Measurements from ENCODE around the gene ATP2B2.

The ATP2B2 gene

DNA sequence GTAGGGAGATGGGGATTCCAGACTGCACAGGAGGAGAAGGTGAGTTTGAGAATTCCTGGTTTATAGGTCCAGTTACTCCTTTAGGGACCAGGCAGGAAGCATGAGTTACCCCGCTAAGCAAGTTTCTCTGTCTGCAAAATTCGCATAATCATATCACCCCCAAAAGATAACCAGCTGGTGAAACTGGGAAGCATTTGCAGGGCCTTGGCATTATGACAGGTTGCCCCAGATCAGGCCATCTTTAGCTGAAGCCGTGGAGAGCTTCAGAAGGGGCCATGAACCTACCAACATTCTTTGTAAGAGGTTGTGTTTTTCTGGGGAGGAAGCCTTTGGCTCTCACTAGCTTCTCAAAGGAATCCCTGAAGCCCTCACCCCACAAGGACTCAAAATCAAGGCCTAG, 29.4 kb downstream of the ATP2B2 start:
- H3K36me3 ChIP-seq (replicated peaks in 1 of 2; ENCODE audit: control insufficient read depth in 2 of 2, insufficient read depth in 2 of 2, low read length in 2 of 2), result no peaks in the 10 kb centered on the region
- H2BK15ac ChIP-seq (ENCODE audit: low read length), result no peak overlapping the region
- H2BK12ac ChIP-seq (ENCODE audit: low read length), result no peak overlapping the region
- H2AK5ac ChIP-seq (ENCODE audit: low read depth, low read length), result no peak overlapping the region
- H3K27ac ChIP-seq (replicated peaks; ENCODE audit: low read length), result no peak overlapping the region
- whole genome bisulfite sequencing, 2 donors (ENCODE audit: extremely low coverage in 2 of 2, insufficient read length in 2 of 2, insufficient replicate concordance in 1 of 2), result no CpG with 5 or more reads among the region's 3 CpGs
- H3K4ac ChIP-seq (ENCODE audit: low read length), result no peak overlapping the region
- H3K23ac ChIP-seq (ENCODE audit: low read depth, low read length, poor library complexity), result no peak overlapping the region
- DNase-seq (ENCODE audit: low spot score), result no peak
- no peak overlapping the region for H4K8ac ChIP-seq (ENCODE audit: low read depth, low read length)
- H3K4me1 ChIP-seq (ENCODE audit: control insufficient read depth in 2 of 2, insufficient read depth in 1 of 2, low read depth in 1 of 2, low read length in 2 of 2), result peaks cover 3 to 4% of the 10 kb centered on the region in 2 donors
- H3K9ac ChIP-seq (ENCODE audit: low read depth, low read length, poor library complexity), result no peak overlapping the region
- H3K79me1 ChIP-seq (ENCODE audit: low read depth, low read length), result no peaks in the 10 kb centered on the region
- no peak overlapping the region for H3K4me2 ChIP-seq (ENCODE audit: insufficient read depth, low read length, poor library complexity, severe bottlenecking)
- no peak overlapping the region for H3K18ac ChIP-seq (ENCODE audit: low read length)
- H2BK5ac ChIP-seq (ENCODE audit: low read length), result peak overlapping the region; percentile 66
- H3K4me3 ChIP-seq (ENCODE audit: low read length in 2 of 2), result no peak overlapping the region
- H4K91ac ChIP-seq (ENCODE audit: low read depth, low read length, poor library complexity), result no peak overlapping the region
- H2BK120ac ChIP-seq (ENCODE audit: low read depth, low read length), result no peak overlapping the region
- peaks cover 0 to 2% of the 10 kb centered on the region in 2 donors for H3K9me3 ChIP-seq (replicated peaks in 1 of 2; ENCODE audit: control insufficient read depth in 2 of 2, insufficient read depth in 1 of 2, low read depth in 1 of 2, low read length in 2 of 2)
- no peaks in the 10 kb centered on the region for H3K27me3 ChIP-seq (ENCODE audit: control insufficient read depth in 3 of 3, insufficient read depth in 3 of 3, low read depth in 1 of 3, low read length in 3 of 3)
- no peak overlapping the region for H3K14ac ChIP-seq (ENCODE audit: low read length)
- H2AFZ ChIP-seq (ENCODE audit: low read length), result no peak overlapping the region

DNA sequence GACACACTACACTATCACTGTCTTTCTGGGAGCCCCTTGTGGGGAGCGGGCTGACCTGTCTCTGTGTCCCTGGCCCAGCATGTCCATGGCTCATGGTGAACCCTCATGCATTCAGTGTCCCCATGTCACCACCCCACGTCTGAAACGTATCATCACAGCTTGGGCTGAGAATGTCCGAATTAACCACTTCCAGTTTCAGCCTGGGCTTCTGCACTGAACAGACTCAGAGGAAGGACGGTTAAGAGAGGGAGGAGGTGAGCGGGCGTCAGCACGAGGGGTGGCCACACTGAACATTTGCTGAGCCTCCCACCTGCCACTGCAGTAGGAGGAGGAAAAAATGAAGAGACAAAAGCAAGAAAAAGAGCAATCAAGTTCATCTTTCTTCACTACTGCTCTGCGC, 30.5 kb downstream of the ATP2B2 start:
- Histone ChIP-seq H3K79me1 (ENCODE audit: low read depth, low read length) (no peaks in the 10 kb centered on the region), H2BK15ac (ENCODE audit: low read length) (no peak overlapping the region), H3K4ac (ENCODE audit: low read length) (no peak overlapping the region), H3K4me2 (ENCODE audit: insufficient read depth, low read length, poor library complexity, severe bottlenecking) (no peak overlapping the region), H2BK5ac (ENCODE audit: low read length) (no peak overlapping the region), H3K9ac (ENCODE audit: low read depth, low read length, poor library complexity) (peak overlapping the region; percentile 7), H4K8ac (ENCODE audit: low read depth, low read length) (no peak overlapping the region), H3K23ac (ENCODE audit: low read depth, low read length, poor library complexity) (no peak overlapping the region), H3K4me1 (ENCODE audit: control insufficient read depth in 2 of 2, insufficient read depth in 1 of 2, low read depth in 1 of 2, low read length in 2 of 2) (peaks cover 9 to 13% of the 10 kb centered on the region in 2 donors), H3K27ac (replicated peaks; ENCODE audit: low read length) (no peak overlapping the region), H3K14ac (ENCODE audit: low read length) (no peak overlapping the region), H3K27me3 (ENCODE audit: control insufficient read depth in 3 of 3, insufficient read depth in 3 of 3, low read depth in 1 of 3, low read length in 3 of 3) (no peaks in the 10 kb centered on the region), H3K36me3 (replicated peaks in 1 of 2; ENCODE audit: control insufficient read depth in 2 of 2, insufficient read depth in 2 of 2, low read length in 2 of 2) (no peaks in the 10 kb centered on the region), H2AFZ (ENCODE audit: low read length) (no peak overlapping the region), H2AK5ac (ENCODE audit: low read depth, low read length) (peak overlapping the region; percentile 30), H3K4me3 (ENCODE audit: low read length in 2 of 2) (no peak overlapping the region), H3K9me3 (replicated peaks in 1 of 2; ENCODE audit: control insufficient read depth in 2 of 2, insufficient read depth in 1 of 2, low read depth in 1 of 2, low read length in 2 of 2) (peaks cover 0 to 2% of the 10 kb centered on the region in 2 donors), H3K18ac (ENCODE audit: low read length) (no peak overlapping the region), H4K91ac (ENCODE audit: low read depth, low read length, poor library complexity) (no peak overlapping the region), H2BK120ac (ENCODE audit: low read depth, low read length) (no peak overlapping the region), H2BK12ac (ENCODE audit: low read length) (peak overlapping the region; percentile 33)
- WGBS, 2 donors (ENCODE audit: extremely low coverage in 2 of 2, insufficient read length in 2 of 2, insufficient replicate concordance in 1 of 2), result no CpG with 5 or more reads among the region's 9 CpGs
- no peak for DNase-seq (ENCODE audit: low spot score)

DNA sequence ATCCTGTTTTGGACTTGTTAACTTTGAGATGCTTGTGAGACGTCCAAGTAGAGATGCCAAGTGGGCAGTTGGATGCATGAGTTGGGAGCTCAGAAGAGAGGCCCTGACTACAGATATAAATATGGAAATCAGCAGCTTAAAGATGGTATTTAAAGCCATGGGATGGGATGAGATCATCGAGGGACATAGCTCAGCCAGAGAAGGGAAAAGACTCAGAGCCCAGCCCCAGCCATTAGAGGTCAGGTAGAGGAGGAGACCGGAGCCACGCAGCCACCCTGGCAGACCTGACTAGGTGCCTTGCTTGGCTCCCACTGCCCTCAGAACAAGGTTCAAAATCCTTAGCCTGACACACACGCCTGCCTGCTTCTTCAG, 31.1 kb downstream of the ATP2B2 start:
- H2BK12ac ChIP-seq (ENCODE audit: low read length), result no peak overlapping the region
- H2BK15ac ChIP-seq (ENCODE audit: low read length), result peak overlapping the region; percentile 16
- no peaks in the 10 kb centered on the region for H3K79me1 ChIP-seq (ENCODE audit: low read depth, low read length)
- no peak overlapping the region for H4K8ac ChIP-seq (ENCODE audit: low read depth, low read length)
- H2AK5ac ChIP-seq (ENCODE audit: low read depth, low read length), result no peak overlapping the region
- H3K36me3 ChIP-seq (replicated peaks in 1 of 2; ENCODE audit: control insufficient read depth in 2 of 2, insufficient read depth in 2 of 2, low read length in 2 of 2), result no peaks in the 10 kb centered on the region
- H3K4ac ChIP-seq (ENCODE audit: low read length), result no peak overlapping the region
- H3K4me3 ChIP-seq (ENCODE audit: low read length in 2 of 2), result no peak overlapping the region
- no peaks in the 10 kb centered on the region for H3K27me3 ChIP-seq (ENCODE audit: control insufficient read depth in 3 of 3, insufficient read depth in 3 of 3, low read depth in 1 of 3, low read length in 3 of 3)
- WGBS, 2 donors (ENCODE audit: extremely low coverage in 2 of 2, insufficient read length in 2 of 2, insufficient replicate concordance in 1 of 2), result no CpG with 5 or more reads among the region's 5 CpGs
- no peak overlapping the region for H3K27ac ChIP-seq (replicated peaks; ENCODE audit: low read length)
- no peak overlapping the region for H3K14ac ChIP-seq (ENCODE audit: low read length)
- H2BK120ac ChIP-seq (ENCODE audit: low read depth, low read length), result no peak overlapping the region
- H3K9ac ChIP-seq (ENCODE audit: low read depth, low read length, poor library complexity), result no peak overlapping the region
- no peak overlapping the region for H3K23ac ChIP-seq (ENCODE audit: low read depth, low read length, poor library complexity)
- peaks cover 0 to 2% of the 10 kb centered on the region in 2 donors for H3K9me3 ChIP-seq (replicated peaks in 1 of 2; ENCODE audit: control insufficient read depth in 2 of 2, insufficient read depth in 1 of 2, low read depth in 1 of 2, low read length in 2 of 2)
- no peak overlapping the region for H2BK5ac ChIP-seq (ENCODE audit: low read length)
- H2AFZ ChIP-seq (ENCODE audit: low read length), result no peak overlapping the region
- DNase-seq (ENCODE audit: low spot score), result no peak
- H3K18ac ChIP-seq (ENCODE audit: low read length), result no peak overlapping the region
- no peak overlapping the region for H4K91ac ChIP-seq (ENCODE audit: low read depth, low read length, poor library complexity)
- no peak overlapping the region for H3K4me2 ChIP-seq (ENCODE audit: insufficient read depth, low read length, poor library complexity, severe bottlenecking)
- peaks cover 9 to 18% of the 10 kb centered on the region in 2 donors for H3K4me1 ChIP-seq (ENCODE audit: control insufficient read depth in 2 of 2, insufficient read depth in 1 of 2, low read depth in 1 of 2, low read length in 2 of 2)

DNA sequence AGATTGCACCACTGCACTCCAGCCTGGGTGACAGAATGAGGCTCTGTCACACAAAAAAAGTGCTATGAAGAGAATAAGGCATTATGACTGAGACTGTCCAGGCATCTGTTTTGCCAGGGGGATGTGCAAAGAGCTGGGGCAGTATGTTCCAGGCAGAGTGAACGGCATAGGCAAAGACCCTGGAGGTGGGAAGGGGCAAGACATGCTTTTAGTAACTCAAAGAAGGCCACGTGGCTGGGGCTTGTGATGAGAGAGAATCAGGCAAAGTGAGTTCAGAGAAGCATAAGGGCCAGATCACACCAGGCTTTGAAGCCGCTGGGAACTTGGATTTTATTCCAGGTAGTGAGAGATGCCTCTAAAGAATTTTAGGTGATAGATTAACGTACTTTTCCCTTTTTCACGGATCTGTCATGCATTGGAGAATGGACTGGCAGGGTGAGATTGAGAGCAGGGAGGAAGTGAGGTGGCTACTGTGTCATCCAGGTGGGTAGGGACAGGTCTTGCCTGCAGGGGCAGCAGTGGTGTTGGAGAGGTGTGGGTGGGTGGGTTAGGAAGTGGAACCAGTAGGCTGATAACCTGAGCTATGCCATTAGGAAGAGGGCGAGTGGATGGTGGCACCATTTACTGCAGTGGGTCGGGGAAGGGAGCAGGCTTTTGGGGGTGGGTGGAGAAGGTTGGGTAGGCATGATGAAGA, 31.7 kb downstream of the ATP2B2 start:
- H2AK5ac ChIP-seq (ENCODE audit: low read depth, low read length), result no peak overlapping the region
- H3K18ac ChIP-seq (ENCODE audit: low read length), result peak overlapping the region; percentile 30
- H3K9me3 ChIP-seq (replicated peaks in 1 of 2; ENCODE audit: control insufficient read depth in 2 of 2, insufficient read depth in 1 of 2, low read depth in 1 of 2, low read length in 2 of 2), result peaks cover 0 to 2% of the 10 kb centered on the region in 2 donors
- no peak overlapping the region for H3K23ac ChIP-seq (ENCODE audit: low read depth, low read length, poor library complexity)
- peak overlapping the region; percentile 16 for H2BK15ac ChIP-seq (ENCODE audit: low read length)
- H3K4me1 ChIP-seq (ENCODE audit: control insufficient read depth in 2 of 2, insufficient read depth in 1 of 2, low read depth in 1 of 2, low read length in 2 of 2), result peaks cover 9 to 18% of the 10 kb centered on the region in 2 donors
- H4K8ac ChIP-seq (ENCODE audit: low read depth, low read length), result no peak overlapping the region
- H3K9ac ChIP-seq (ENCODE audit: low read depth, low read length, poor library complexity), result no peak overlapping the region
- H3K79me1 ChIP-seq (ENCODE audit: low read depth, low read length), result no peaks in the 10 kb centered on the region
- H3K4me3 ChIP-seq (ENCODE audit: low read length in 2 of 2), result no peak overlapping the region
- H3K36me3 ChIP-seq (replicated peaks in 1 of 2; ENCODE audit: control insufficient read depth in 2 of 2, insufficient read depth in 2 of 2, low read length in 2 of 2), result no peaks in the 10 kb centered on the region
- no peak overlapping the region for H3K14ac ChIP-seq (ENCODE audit: low read length)
- H4K91ac ChIP-seq (ENCODE audit: low read depth, low read length, poor library complexity), result no peak overlapping the region
- no CpG with 5 or more reads among the region's 7 CpGs for WGBS, 2 donors (ENCODE audit: extremely low coverage in 2 of 2, insufficient read length in 2 of 2, insufficient replicate concordance in 1 of 2)
- no peak overlapping the region for H3K4me2 ChIP-seq (ENCODE audit: insufficient read depth, low read length, poor library complexity, severe bottlenecking)
- H2BK5ac ChIP-seq (ENCODE audit: low read length), result no peak overlapping the region
- H3K27me3 ChIP-seq (ENCODE audit: control insufficient read depth in 3 of 3, insufficient read depth in 3 of 3, low read depth in 1 of 3, low read length in 3 of 3), result no peaks in the 10 kb centered on the region
- no peak overlapping the region for H2BK12ac ChIP-seq (ENCODE audit: low read length)
- no peak for DNase-seq (ENCODE audit: low spot score)
- no peak overlapping the region for H3K27ac ChIP-seq (replicated peaks; ENCODE audit: low read length)
- H2AFZ ChIP-seq (ENCODE audit: low read length), result no peak overlapping the region
- no peak overlapping the region for H3K4ac ChIP-seq (ENCODE audit: low read length)
- no peak overlapping the region for H2BK120ac ChIP-seq (ENCODE audit: low read depth, low read length)
